ENCODE results near the gene CIDEA.
A peak's percentile ranks its signal among the peaks of the same experiment; 100 is the strongest.

Gene CIDEA

DNA sequence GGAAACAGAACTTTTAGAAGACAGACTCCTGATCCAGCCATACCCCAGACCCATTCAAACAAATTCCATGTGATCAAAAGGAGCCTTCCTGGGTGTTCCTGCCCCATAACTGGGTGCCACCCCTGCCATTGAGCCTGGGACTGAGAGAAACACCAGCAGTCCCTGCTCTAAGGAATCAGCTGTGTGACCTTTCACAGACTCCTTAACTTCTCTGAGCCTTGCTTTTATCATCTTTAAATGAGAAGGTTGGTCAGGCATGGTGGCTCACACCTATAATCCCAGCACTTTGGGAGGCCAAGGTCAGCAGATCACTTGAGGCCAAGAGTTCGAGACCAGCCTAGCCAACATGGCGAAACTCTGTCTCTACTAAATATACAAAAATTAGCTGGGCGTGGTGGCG lies 20.6 kb downstream of the CIDEA start:
- DNase-seq (ENCODE audit: low spot score) = no peak

DNA sequence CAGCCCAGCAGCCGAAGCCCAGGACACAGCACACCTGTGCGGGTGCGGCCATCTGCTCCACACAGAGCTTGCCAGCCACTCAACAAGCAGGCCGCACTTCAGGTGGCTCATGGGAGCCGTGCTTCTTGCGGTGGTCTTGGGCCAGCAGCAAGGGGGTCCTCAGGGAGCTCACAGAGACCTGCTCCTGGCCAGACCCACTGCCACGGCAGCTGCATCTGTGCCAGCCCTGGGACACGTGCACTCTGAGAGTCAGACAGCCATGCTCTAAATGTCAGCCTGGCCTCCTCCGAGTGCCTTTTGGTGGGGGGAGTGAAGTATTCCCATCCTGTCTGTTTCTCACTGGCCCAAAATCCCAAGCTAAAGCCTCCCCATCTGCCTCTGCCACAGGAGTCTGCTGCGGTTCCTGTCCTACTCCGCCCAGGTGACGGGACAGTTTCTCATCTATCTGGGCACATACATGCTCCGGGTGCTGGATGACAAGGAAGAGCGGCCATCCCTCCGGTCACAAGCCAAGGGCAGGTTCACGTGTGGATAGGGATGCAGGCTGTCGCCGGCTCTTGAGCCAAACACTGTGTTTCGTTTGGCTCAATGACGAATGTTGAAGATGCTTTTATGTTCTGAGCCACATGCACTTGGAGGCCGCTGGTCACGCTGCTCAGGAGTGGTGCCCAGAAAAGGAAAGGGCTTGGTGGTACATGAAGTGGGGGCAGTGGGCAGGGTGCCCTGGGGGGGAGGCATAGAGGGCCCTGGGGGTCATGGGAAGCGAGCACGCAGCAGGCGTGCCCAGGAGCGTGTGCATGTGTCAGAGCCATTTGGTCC lies 22.8 kb downstream of the CIDEA start:
- DNase-seq (ENCODE audit: low spot score) = no peak

DNA sequence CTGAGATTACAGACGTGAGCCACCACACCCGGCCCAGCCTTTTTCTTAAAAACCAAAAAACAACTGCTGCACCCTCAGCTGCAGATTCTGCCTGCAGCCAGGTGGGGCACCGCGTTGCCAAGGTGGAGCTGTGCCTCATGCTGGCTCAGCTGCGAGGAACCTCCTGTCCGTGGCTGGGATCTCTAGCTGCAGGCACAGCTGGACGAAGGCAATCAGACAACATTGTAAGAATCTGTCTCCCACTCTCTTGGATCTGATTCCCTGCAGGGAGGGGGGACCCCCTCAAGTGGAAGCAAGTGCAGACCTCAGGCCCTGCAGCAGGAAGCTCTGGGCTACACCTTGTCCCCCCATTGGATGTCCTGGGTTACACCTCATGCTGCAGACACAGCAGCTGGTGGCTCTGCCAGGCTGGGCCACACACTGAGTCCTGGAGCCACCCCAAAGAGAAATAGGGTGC lies 24.1 kb downstream of the CIDEA start:
- DNase-seq (ENCODE audit: low spot score) = peak; percentile 33

GRCh38 chr18:12278741-12279682 lies 24.9 kb downstream of the CIDEA start:
- peak; percentile 88 for DNase-seq (ENCODE audit: low spot score)

GRCh38 chr18:12279781-12280531 lies 25.8 kb downstream of the CIDEA start:
- DNase-seq (ENCODE audit: low spot score) = no peak

DNA sequence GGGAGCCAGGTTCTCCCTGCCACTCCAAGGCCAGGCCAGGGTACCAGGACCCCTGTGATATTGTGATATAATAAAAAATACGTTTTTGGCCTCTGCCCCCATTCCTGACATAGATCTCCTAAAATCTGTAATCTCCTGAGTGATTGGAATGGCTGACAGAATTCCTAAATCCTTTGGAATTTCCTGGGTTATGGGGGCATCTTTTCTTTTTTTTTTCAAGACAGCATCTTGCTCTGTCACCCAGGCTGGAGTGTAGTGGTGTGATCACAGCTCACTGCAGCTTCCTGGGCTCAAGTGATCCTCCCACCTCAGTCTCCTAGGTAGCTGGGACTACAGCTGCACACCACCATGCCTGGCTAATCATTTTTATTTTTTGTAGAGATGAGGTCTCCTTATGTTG lies 27.7 kb downstream of the CIDEA start:
- DNase-seq (ENCODE audit: low spot score) = peak; percentile 19

DNA sequence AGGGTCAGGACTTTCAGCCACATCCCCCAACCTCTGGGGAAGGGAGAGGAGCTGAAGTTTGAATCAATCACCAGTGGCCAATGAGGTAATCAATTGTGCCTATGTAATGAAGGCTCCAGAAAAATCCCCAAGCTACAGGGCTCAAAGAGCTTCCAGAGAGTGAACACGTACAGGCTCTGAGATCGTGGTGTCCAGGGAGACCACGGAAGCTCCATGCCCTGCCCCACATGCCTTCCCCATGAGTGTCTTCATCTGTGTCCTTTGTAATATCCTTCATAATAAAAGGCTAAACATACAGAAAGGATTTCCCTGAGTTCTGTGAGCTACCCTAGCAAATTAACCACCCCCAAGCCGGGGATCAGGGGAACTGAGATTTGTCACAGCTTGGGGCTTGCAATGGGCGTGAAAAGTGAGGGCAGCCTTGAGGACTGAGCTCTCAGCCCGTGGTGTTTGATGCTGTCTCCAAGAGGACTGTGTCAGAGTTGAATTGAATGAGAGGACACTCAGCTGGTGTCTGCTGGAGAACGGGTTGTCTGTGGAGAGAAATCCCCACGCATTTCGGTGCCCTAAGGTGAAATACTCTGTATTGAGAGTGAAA lies 28.4 kb downstream of the CIDEA start:
- DNase-seq (ENCODE audit: low spot score) = peak; percentile 83

DNA sequence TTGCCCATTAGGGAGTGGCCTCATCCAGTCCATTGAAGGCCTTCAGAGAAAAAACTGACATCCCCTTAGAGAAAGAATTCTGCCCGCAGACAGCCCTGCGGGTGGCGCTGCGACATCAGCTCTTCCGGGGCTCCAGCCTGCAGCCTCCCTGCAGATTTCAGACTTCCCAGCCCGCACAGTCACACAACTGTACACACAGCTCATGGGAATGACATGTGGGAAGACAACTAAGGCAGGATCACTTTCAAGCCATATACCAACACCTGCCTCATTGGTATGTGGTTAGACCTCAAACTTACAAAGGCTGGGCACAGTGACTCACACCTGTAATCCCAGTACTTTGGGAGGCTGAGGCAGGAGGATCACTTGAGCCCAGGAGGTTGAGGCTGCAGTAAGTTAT lies 29.1 kb downstream of the CIDEA start:
- DNase-seq (ENCODE audit: low spot score) = peak; percentile 80

DNA sequence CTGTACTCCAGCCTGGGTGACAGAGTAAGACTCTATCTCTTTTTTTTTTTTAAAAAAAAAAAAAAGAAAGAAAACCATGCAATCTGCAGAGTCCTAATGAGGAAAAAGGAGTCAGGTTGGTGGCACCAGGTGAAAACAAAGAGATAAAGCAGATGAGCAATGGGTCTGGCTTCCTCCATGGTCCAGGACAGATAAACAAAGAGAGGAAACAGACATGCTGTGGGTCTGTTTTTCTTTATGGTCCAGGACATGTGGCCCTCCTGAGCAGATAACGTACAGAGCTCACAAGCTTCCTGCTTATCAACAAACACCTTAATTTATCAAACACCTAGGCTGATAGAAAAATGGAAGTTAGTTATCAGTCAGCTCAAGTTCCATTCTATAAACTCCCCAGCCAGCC lies 29.5 kb downstream of the CIDEA start:
- no peak for DNase-seq (ENCODE audit: low spot score)

DNA sequence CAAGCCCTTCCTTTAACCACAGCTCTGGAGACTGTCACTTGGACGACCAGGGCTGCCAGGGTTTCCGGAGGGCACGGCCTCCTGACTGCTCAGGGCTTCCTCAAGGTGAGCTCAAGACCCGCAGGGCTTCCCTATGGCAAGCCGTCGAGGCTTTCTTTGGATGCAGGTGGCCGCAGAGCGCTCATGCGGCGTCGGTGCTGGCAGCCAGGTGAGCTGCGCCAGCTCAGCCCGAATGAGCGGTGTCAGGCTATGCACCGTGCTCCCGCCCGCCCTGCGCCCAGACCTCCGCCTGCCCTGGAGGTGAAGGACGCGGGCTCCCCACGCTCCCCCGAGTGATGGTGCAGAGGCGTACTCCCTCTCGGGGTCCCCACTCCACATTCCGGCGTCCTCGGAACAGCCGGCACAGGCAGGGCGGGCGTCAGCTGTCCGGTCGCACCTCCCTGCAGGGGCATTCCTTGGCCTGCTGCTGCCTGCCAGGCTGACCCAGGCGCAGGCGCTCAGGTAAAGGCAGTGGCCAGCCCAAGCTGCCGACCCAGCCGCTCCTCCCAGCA lies 33.0 kb downstream of the CIDEA start:
- peak; percentile 50 for DNase-seq (ENCODE audit: low spot score)

DNA sequence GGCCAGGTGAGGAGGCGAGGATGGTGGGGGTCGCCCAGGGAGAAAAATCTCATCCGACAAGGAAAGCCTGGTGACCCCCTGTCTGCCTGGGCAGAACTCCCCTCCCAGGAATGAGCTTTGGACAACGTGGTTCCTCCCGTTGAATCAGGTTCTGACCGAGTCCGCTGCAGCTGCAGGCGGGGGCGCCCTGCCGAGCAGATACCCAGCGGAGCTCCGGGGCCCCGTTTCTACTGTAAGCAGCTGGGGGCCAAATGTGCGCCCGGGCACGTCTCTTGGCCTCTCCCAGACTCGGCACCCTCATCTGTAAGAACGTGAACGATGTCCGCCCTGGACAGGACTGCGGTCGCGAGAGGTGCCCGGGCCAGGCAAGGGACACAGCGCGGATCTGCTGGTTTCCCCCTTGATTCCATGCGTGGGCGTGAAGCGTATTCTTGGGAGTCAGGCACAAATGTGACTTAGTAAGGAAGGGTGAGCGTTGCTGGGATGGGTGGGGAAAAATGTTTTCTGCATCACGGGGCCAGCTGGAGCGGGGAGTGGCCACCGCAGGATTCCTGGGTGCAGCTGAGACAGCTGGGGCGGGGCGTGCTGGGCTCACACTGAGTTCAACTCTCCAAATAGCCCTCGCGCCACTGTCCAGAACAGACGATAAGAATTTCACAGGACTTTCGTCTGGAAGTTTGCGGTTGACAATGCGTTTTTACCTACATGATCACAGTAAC lies 33.7 kb downstream of the CIDEA start:
- peak; percentile 92 for DNase-seq (ENCODE audit: low spot score)

DNA sequence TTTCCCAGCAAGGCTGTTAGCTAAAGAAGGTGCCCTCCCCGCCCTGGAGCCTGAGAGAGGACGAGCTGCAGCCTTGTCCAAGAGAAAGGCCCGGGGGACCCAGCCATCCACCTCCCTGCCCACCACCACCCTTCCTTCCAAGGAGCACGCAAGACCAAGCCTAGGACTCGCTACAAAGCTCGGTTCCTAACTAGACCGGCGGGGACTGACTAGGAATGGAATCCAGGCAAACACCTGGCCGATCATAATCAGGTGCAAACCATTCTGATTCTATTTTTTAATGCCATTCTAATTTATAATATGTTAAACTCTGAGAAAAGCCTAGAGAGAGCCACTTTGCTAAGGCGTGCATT lies 34.2 kb downstream of the CIDEA start:
- DNase-seq (ENCODE audit: low spot score) = no peak

GRCh38 chr18:12290086-12290485 lies 35.9 kb downstream of the CIDEA start:
- no peak for DNase-seq (ENCODE audit: low spot score)

GRCh38 chr18:12291161-12291560 lies 37.0 kb downstream of the CIDEA start:
- DNase-seq (ENCODE audit: low spot score) = no peak

GRCh38 chr18:12291690-12292089 lies 37.5 kb downstream of the CIDEA start:
- no peak for DNase-seq (ENCODE audit: low spot score)

GRCh38 chr18:12293831-12294230 lies 39.7 kb downstream of the CIDEA start:
- DNase-seq (ENCODE audit: low spot score) = no peak

DNA sequence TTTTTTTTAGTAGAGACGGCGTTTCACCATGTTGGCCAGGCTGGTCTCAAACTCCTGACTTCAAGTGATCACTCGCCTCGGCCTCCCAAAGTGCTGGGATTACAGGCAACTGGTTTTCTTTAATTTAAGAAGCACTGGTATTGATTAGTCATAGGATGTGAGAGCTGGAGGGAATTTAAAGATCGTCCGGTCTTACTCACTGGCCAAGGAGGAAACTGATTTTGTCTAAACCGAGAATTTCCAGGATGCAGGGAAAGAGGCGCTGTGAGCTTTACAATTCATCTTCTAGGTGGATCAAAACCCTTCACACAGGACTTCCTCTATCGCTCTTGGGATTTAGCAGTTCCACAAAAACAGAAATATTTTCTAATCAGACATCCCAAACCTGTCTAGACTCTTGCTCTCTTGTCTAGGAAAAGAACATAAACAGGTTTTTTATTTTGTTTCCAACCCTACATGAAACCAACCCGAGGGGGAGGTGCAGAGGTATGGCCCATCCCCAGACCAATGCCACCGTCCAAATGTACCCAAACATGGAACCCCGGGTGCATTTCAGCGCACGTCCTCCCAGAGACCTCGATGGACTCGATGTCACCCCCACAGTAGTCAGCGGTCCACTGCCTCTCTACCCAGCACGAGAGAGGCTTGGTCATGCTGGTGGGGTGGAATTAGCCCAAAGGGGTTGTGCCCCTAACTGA lies 41.4 kb downstream of the CIDEA start:
- no peak for DNase-seq (ENCODE audit: low spot score)

- DNase-seq (ENCODE audit: low spot score) = peak; percentile 22
Observed at GRCh38 chr18:12296087-12296403, 41.9 kb downstream of the CIDEA start.

DNA sequence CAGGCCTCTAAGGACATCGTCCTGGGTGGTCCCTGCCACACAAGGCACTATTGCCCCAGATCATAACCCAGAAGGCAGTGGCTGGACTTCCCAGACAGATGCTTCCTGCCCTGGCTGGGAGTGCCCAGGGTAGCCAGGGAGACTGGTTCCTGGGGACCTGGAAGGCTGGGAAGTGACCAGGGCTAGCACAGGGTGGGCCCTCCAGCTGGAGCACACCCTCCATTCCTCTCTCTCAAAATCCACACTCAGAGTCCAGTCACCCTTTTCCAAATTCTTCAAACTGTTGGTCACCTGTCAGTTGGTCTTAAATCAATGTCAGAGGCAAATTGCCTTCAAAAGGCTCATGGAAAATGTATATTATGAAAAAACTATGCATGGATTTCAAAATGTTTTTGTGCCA lies 42.3 kb downstream of the CIDEA start:
- DNase-seq (ENCODE audit: low spot score) = no peak

- no peak for DNase-seq (ENCODE audit: low spot score)
Observed at GRCh38 chr18:12299862-12300261, 45.7 kb downstream of the CIDEA start.
